Measurements from ENCODE around the gene TOR1AIP2.

DNA sequence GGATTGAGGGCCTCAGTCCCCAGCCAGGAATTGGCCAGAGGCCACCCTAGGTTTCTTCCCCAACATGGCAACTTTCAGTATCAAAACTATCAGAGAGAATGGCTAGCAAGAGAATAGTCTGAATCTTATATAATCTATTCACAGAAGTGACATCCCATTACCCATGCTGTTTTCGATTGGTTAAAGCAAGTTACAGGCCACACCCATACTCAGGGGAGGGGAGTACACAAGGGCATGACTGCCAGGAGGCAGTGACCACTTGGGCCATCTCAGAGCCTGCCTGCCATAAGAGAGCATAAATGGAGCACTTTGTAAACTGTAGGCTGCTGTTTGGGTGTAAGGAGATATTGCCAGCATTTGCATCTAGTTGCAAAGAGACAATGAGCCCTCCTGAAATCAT lies 69.1 kb downstream of the TOR1AIP2 start:
- TF ChIP-seq, protein P1, sequence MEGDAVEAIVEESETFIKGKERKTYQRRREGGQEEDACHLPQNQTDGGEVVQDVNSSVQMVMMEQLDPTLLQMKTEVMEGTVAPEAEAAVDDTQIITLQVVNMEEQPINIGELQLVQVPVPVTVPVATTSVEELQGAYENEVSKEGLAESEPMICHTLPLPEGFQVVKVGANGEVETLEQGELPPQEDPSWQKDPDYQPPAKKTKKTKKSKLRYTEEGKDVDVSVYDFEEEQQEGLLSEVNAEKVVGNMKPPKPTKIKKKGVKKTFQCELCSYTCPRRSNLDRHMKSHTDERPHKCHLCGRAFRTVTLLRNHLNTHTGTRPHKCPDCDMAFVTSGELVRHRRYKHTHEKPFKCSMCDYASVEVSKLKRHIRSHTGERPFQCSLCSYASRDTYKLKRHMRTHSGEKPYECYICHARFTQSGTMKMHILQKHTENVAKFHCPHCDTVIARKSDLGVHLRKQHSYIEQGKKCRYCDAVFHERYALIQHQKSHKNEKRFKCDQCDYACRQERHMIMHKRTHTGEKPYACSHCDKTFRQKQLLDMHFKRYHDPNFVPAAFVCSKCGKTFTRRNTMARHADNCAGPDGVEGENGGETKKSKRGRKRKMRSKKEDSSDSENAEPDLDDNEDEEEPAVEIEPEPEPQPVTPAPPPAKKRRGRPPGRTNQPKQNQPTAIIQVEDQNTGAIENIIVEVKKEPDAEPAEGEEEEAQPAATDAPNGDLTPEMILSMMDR (IDR thresholded peaks at IDR 0.05): no peak
- TF ChIP-seq EP300 (IDR thresholded peaks at IDR 0.05): no peak

Measured in gastroesophageal sphincter (tissue), 3 donors.